Measurements from ENCODE around the gene LAMA2.

Gene LAMA2

DNA sequence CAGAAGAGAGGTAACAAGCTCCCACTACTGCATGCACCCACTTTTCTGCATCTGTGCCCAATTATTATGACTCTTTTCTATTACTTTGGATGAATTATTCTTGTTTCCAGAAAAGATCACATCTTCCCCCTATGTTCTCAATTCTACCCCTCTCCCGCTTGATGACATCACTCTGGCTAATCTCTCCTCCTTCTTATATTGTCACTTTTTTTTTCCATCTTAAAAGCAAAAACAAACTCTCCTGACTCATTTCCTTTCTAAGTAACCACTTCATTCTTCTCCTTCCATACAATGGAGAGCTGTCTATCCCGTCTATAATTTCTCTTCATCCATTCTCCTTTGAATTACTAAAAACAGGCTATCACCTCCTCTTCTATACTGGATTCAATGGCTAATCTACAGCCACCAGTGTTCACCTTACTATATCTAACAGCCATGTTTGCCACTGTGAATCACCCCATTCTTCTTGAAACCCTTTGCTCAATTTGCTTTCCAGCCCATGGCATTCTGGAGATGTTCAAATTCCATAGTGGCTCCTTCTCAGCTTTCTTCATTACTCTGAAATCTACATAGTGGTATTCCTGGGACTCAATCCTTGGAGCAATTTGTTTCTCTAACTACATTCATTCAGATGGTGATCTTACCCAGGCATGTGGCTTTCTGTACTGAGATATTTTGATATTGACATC lies 448.7 kb downstream of the LAMA2 start:
- no peak for DNase-seq

DNA sequence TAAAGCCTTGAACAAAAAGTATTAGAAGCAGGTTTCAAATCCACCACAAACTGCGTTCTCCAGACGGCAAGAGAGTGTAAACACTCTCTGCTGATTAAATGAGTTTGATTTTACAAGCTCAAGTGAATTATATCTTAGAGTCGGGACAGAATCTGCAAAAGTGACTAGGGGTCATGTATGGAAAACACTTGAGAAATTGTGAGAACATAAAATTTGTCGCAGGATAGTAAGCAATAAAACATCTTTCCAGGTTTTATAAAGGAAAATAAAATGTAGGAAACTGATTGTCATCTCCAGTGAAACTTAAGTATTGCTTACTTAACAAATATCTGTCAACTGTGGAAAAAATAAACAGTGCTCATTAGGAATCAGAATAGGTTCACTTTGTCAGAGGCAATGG lies 452.9 kb downstream of the LAMA2 start:
- DNase-seq, result no peak

DNA sequence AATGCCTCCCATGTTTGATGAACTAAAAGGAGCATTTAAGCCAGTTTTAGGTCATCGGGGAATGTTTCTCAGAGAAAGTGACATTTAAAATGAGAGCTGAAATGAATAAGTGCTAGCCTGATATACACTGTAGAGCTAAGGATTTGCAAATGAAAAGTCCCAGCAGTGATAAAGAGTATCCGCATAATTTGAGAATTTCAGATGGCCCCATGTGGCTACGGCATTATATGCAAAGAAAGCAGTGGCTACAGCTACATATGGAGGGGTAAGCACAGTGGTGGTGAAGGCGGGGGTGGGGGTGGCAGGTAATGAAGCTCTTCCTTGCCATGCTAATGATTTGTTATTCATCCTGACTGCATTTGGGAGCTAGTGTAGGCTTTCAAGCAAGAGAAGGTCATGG lies 455.7 kb downstream of the LAMA2 start:
- no peak for DNase-seq

DNA sequence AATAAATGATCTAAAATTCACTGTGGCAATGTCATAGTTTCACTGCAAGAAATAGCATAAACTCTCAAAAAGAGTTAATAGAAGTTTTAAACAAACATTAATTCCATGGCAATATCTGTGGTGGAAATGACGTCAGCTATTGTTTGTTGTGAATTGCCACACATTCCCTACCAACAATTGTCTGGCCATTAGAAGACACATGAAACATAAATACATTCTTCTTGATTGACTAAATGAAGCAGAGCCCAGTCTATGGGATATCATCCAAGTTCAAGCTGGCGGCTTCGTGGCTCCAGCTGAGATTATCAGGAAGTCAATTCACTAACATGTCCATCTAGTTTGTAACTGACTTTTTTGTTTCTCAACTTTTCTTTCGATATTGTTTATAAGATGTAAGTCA lies 458.0 kb downstream of the LAMA2 start:
- DNase-seq, result no peak

DNA sequence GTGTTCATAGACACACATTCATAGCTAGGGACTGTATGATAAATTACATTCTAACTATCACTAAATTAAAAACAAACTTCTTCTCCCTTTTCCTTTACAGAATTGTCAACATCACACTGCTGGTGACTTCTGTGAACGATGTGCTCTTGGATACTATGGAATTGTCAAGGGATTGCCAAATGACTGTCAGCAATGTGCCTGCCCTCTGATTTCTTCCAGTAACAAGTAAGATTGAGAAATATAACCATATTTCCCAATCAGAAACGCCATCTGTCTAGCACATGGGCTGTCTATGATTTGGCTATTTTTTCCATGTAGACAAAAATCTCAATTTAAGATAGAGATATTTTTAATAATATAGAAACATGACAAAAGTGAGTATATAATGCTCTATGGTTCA lies 459.3 kb downstream of the LAMA2 start:
- no peak for DNase-seq

DNA sequence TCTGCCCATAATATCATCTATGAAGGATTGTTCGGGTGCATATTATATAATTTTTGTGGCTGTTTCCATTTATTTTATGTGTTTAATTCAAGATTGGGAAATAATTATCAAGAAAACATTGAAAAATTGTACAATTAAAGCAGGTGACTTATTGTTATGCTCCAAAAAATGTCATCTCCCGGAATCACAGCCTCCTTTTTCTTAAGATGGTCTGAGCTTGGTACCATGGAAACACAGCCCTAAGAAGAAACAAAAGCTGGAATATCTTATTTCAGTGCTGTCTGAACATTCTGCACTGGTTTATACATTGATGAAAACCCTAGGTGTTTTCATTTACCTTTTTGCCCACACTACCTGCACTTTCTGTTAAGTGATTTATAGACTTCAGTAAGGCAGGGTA lies 459.9 kb downstream of the LAMA2 start:
- DNase-seq, result no peak

DNA sequence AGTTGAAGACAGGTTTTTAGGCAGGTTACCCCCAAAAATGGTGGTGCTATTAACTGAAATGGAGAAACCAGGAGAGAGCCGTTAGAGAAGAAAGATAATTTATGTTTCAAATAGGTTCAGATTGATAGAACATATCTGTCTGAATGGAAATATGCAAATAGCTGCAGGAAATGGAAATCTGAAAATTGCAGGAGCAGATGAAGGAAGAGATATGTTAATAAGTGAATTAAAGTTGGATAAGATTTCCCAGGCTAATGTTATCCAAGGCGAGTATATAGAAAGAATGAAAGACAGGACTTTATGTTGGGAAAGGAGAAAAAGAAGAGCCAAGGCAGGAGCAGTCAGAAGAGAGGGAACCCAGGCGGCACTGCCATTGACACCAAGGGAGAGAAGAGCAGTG lies 461.4 kb downstream of the LAMA2 start:
- no peak for DNase-seq

DNA sequence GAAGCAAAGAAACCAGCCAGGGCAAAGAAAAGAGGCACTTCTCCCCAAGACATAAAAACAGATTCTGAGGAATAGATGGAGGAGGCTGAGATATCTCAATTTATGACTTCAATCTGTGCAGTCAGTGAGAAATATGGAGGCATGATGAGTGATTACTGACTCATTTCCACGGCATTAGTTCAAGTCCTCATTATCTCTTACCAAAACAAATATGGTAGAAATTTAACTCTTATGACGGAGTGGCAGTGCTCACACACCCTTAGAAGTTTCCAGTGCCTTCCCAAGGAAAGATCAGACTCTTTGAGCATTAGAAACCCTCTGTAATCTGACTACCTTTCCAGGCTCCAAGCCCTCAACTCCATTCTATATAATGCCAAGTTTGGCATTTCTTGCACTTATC lies 463.0 kb downstream of the LAMA2 start:
- DNase-seq, result no peak

DNA sequence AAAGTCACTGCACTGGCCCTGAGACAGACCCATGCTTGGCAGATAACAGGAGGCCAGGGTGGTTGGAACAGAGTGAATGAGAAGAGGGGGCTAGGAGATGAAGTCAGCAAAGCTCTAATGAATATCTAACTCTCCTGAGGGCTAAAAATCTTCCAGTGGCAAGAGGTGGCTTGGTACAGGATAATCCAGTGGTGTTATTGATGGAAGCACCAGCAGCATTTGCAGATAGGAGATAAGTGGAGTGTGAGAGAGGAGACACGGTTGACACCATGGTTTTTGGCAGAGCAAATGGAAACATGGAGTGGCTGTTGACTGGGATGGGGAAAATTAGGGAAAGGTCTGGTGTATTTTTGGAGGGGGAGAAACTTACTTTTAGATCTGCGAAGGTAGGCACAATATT lies 464.0 kb downstream of the LAMA2 start:
- DNase-seq, result no peak

DNA sequence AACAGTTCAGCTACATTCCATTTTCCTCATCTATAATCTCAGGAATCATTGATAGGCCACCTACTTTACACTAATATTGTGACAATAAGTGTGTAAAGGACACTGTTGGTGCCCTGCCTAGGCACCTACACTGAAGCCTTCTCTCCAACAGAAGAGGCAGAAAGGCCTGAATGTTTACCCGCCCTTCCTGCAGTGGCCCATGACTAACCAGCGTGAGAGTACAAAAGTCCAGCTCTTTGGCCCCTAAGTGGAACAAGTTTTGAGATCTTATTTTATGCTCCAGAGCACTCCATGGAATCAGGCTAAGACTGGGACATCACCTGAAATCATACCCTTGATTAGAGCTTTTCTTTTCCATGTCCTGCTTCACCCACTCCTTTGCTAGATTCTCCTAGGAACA lies 467.3 kb downstream of the LAMA2 start:
- DNase-seq, result no peak

DNA sequence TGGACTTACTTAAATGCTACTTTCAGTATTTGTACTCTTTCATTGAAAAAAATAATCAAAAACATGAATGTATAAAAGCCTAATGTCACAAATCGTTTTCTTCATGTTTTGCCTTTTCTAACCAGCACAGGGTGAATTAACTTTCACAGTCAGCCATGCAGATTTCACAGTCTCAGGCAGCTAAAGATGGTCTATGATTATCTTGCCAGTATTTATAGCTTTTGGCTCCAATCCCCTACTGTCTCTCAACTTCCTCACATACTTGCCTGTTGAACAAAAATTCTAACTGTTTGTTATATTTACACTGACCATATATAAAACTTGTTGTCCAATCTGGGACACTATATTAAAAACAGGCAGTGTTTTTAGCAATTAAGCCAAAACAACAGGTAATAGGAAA lies 468.9 kb downstream of the LAMA2 start:
- DNase-seq, result no peak

DNA sequence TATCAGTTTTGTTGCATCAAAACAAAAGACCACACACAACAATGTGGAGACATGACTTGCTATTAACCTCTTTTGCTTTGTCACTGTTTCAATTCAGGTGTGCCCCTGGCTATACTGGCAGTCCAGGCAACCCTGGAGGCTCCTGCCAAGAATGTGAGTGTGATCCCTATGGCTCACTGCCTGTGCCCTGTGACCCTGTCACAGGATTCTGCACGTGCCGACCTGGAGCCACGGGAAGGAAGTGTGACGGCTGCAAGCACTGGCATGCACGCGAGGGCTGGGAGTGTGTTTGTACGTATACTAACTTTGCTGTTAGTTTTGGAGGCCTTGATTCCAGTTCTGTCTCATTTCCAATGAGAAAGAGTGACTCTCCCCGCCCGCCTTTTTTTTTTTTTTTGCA lies 470.1 kb downstream of the LAMA2 start:
- DNase-seq, result no peak

DNA sequence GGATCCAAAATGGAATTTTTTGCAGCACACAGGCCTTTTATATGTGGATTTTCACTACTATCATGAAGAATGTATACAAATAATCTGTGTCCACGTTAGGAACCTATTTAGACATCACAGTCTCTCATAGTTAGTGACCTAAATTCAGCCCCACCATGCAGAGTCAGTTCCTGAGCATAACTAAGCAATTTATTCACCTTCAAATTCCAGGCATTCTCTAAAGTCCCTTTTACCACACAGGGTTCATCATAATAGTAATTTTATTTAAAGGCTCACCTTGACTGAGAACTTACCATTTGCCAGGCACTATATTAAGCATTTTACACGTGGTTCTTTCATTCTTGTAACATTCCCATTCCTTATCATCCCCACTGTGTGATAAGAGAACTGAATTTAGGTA lies 473.2 kb downstream of the LAMA2 start:
- no peak for DNase-seq

DNA sequence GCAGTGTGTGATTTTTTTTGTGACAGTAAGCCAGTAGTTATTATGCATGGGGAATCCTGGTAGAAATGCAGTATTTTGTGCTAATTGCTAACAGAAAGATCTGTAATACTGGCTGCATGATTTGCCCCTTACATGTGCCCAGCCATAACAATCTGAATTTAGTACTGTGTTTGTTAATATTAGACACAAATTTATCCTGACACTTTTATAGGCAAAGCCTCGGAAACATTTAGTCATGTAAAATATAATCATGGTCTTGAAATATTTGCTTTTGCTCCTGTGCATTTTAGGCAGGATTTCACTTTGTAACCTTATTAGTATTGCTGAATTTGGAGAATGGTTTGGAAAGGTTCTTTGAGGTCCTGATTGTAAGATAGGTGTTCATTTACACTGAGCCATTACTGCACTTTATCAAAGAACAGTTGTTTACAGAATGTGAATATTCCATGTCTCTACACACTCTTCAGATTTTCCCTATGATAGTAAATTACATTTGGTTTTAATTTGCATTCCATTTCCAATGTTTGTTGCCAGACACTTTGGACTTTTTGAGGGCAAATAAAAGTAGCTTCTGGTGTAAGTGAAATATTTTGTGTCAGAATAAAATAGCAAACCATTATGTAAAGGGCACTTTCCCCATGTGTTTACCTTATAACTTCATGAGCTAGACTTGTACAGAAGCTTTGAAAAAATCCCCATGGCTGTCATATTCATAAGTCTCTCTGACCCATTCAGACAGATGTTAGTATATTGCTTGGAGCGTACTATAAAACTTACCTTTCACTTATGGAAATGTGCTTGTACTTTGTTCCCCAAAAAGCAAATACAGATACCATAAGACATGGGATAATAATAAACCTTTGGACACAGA lies 477.1 kb downstream of the LAMA2 start:
- DNase-seq, result no peak

DNA sequence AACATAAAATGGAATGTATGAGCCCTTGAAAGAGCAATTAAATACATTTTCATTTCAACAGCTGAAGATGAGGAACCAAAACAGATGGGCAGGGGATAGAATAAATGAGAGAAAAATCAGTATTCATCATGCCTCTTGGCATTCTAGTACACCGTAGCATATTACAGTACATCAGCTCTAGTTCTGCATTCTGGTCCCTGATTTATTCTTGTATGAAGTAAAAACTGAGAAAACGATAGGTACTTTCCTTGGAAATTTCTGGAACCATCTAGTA lies 477.7 kb downstream of the LAMA2 start:
- no peak for DNase-seq

DNA sequence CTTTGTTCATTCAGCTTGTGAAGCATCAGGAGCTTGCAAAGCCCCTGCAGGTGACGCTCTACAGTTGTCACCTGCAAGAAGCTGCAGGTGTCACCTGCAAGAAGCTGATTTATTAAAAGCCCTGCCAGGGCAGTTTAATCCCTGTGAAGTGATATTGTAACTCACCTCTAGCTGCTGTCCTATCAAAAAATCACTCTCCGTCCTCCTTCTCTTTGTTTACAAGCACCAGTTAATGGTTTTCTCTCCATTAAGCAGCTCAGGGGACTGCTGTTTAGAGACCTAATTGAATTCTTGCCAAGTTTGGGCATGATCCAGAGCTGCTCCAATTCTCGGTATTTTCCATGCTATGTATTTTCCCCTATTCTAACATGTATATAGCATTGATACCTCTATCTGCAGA lies 481.1 kb downstream of the LAMA2 start:
- no peak for DNase-seq

DNA sequence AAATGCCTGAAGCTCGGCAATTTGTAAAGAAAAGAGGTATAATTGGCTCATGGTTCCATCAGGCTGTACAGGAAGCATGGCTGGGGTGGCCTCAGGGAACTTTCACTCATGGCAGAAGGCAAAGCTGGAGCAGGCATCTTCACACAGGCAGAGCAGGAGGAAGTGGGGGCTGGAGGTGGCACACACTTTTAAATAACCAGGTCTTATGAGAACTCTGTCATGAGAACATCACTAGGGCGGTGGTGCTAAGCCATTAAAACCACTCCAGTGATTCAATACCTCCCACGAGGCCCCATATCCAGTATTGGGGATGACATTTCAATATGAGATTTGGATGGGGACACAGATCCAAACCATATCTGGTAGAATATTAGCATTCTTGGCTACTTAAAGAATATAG lies 481.8 kb downstream of the LAMA2 start:
- no peak for DNase-seq

DNA sequence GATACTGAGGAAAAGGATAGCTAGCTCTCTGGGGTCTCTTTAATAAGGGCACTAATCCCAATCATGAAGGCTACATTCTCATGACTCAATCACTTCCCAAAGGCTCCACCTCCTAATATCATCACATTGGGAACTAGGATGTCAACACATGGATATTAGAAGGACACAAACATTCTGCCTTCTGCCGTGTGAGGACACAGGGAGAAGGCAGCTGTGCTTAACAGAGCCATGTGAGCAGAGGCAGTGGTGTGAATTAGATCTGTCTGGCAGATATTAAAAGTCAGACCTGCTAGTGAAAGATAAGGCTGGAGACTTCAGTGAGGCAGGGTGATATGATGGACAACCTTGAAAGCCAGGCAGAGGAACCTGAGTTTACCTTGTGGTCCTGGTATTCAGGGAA lies 485.1 kb downstream of the LAMA2 start:
- no peak for DNase-seq

DNA sequence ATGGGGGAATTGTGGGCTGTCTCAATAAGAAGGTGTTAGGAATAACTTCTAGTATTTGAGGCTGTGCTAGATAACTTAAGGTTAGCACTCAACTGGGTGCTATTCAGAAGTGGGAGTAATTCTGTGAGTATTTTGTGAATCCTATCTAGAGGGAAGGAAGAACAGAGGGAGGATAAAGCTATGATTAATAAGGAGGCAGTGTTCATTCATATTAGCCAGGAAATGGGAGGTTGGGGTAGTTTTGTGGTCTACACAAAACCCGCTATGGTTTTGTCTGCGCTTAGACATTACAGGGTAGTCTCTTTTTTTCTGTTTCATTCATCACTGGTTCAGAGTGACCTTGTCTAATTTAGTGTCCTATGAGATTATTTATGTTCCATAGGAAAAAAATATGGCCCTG lies 486.0 kb downstream of the LAMA2 start:
- DNase-seq, result no peak

DNA sequence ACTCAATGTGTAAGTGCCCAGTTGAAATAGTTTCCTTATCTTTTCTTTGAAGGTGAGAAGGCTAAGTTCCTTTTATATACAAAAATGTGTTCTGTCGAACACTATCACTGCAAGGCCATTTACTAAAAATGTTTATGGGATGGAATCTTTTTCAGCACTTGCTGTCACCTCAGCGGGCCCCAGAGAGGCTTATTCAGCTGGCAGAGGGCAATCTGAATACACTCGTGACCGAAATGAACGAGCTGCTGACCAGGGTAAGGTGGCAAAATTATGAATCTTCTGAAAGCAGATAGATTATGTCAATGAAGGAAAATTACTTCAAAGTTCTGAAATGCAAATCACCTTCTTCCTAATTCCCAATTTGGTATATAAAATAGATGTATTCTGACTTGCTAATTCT lies 486.8 kb downstream of the LAMA2 start:
- no peak for DNase-seq

DNA sequence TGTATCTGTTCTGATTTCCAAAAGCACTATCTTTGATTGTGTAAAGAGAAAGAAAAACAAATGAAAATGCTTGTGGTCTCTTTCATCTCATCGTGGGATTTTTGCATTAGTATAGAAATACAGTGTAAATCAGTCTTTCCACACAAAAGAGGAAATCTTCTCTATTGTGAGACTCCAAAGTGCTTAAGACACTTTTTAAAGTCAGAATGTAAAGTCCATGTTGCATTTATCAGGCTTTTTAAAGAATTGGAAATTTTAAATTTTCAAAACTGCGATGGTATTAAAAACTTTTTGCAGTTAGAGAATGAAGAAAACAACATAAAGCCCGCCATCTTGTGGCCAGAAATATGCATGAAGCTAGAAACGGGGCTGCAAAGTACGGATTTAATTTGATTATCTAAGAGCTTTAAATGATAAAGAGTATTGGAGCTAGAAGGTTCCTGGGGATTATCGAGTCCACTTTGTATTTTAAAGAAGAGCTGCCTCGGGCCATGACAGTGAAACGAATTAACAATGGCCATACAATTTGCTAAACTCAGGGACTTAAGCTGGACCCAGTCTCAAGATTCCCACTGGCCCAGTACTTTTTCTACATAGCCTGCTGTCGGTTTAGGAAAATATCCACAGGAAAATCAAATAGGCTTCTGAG lies 487.5 kb downstream of the LAMA2 start:
- DNase-seq, result peak in 1 of 2 donors; percentile 7

DNA sequence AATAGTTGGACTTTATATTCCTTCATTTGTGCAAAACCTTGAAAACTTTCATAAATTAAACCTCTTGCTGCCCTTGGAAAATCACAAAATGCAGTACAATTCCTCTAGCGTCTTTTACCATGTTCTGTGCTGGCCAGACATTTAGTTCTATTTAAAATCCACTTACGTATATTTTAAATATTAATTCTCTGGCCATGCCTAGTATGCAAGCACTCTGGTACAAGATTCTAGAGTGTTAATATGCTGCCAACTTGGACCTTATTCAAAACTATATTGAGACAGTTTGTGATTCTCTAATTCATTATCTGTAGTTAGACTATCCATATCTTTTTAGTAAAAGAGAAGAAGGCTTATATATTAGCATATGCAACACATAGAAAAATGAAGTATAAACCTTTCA lies 498.9 kb downstream of the LAMA2 start:
- no peak for DNase-seq

DNA sequence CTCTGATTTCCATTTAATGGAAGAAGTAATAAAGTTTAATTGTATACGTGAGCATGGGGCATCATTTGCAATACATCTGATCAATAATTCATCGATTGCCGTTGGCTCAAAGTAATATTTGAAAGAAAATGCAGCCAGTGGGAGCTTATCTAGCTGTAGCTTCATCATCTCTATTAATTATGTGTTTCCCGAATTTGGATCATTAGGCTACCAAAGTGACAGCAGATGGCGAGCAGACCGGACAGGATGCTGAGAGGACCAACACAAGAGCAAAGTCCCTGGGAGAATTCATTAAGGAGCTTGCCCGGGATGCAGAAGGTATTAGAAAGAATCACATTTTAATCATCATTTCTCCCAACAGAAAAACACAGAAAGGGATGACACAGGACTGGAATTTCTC lies 500.0 kb downstream of the LAMA2 start:
- DNase-seq, result no peak

DNA sequence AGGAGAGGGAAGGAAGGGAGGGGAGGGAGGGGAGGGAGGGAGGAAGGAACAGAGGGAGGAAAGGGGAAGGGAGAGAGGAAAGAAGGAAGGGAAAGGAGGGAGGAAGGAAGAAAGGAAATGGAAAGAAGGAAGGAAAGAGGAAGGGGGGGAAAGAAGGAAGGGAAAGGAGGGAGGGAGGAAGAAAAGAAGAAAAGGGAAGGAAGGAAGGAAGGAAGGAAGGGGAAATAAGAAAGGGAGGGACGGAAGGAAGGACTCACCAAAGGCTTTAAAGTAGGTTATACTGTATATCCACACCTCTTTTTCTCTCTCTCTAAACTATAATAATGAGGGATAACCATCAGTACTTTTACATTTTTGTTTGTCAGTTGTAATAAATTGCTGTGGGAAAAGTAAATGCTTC lies 502.2 kb downstream of the LAMA2 start:
- no peak for DNase-seq

DNA sequence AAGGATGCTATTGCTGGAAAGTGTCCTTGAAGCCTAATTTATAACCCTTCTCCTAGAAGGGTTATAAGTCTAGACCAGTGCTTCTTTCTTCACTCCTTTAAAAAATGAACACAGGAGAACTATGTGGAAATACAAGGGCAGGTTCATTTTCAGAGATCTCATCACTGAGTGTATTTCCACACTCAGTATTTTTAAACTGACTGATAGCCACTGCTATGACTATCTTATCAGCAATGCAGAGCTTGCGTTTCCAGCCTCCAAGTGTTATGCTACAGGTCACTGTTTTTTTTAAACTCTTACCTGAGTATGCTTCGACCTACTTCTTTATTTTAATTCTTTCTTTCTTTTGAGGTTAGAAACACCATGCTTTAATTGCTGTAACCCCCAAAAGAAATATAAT lies 508.0 kb downstream of the LAMA2 start:
- no peak for DNase-seq
